B cell (primary cell): ENCODE data around the gene ZBTB34. TPM values are rescaled to one million over a fixed set of nuclear protein-coding genes. Genes with fewer than 3 reads are reported as not detected.

ENCODE experiments used
- ATAC-seq: fragments of 200-7000 bp; cut with Tn5 transposase; one replicate; pipeline ENCODE4 v1.10.0; 2021; ENCODE audit warnings: low read depth, mild to moderate bottlenecking, moderate number of reproducible peaks, moderate library complexity
- CTCF ChIA-PET: fragments of 350-600 bp; sonication (Branson Sonifier 250); formaldehyde crosslinking; loops from one replicate; lab custom pipeline; 2021; ENCODE audit warnings: antibody characterized with exemption, inconsistent platforms; lab: Charles Lee
- POLR2A ChIA-PET: fragments of 350-600 bp; sonication (Branson Sonifier 250); formaldehyde crosslinking; loops from one replicate; lab custom pipeline; 2021; ENCODE audit warnings: antibody characterized with exemption; lab: Charles Lee
- DNase-seq: peaks from one replicate; pipeline ENCODE4 v3.0.0; 2013
- H2AFZ ChIP-seq: 2 replicates; pipeline ENCODE4 v1.6.1; 2012; ENCODE audit warnings: mild to moderate bottlenecking, low read depth, low read length; ENCODE audit not compliant: insufficient read depth, poor library complexity, severe bottlenecking
- H3K27ac ChIP-seq, 2 donors: 1 replicate in 1 of 2; 2 replicates in 1 of 2; pipeline ENCODE4 v1.5.1; 2012 to 2013; ENCODE audit warnings: low read length in 2 of 2, mild to moderate bottlenecking in 2 of 2, moderate library complexity in 1 of 2
- H3K27me3 ChIP-seq, 4 experiments: fragments of 200-600 bp in 1 of 4; sonication (generic) in 1 of 4; replicated peaks in 1 of 4; 1 replicate in 2 of 4; 2 replicates in 2 of 4; pipeline versions ENCODE4 v1.6.1 to v1.7.0; 2013 to 2016; ENCODE audit warnings: low read length in 3 of 4, mild to moderate bottlenecking in 2 of 4, mixed read lengths in 1 of 4, moderate library complexity in 1 of 4; ENCODE audit not compliant: insufficient read depth in 4 of 4, control insufficient read depth in 3 of 4; ENCODE audit errors: control extremely low read depth in 1 of 4
- H3K36me3 ChIP-seq, 2 experiments: replicated peaks in 1 of 2; 1 replicate in 1 of 2; 2 replicates in 1 of 2; pipeline versions ENCODE4 v1.6.1 to v1.7.1; 2013; ENCODE audit warnings: low read length in 1 of 2; ENCODE audit not compliant: insufficient read depth in 2 of 2, control insufficient read depth in 1 of 2; ENCODE audit errors: control extremely low read depth in 1 of 2, extremely low read depth in 1 of 2
- H3K4me1 ChIP-seq, 2 donors: fragments of 200-600 bp in 1 of 2; sonication (generic) in 1 of 2; 1 replicate in 1 of 2; 2 replicates in 1 of 2; pipeline versions ENCODE4 v1.5.1 to v1.6.1; 2013 to 2017; ENCODE audit warnings: low read length in 2 of 2; ENCODE audit not compliant: control insufficient read depth in 2 of 2, insufficient read depth in 2 of 2
- H3K4me2 ChIP-seq: replicated peaks from 2 replicates; pipeline ENCODE3; 2012; ENCODE audit warnings: mild to moderate bottlenecking, low read depth, low read length; ENCODE audit not compliant: poor library complexity, severe bottlenecking
- H3K4me3 ChIP-seq, 5 experiments: fragments of 200-600 bp in 1 of 5; sonication (generic) in 1 of 5; 1 replicate in 3 of 5; 2 replicates in 2 of 5; pipeline versions ENCODE4 v1.5.1 to v1.7.0; 2011 to 2016; ENCODE audit warnings: low read length in 4 of 5, mild to moderate bottlenecking in 4 of 5, low read depth in 2 of 5, control low read depth in 1 of 5, moderate library complexity in 1 of 5; ENCODE audit not compliant: insufficient read depth in 1 of 5; ENCODE audit errors: control extremely low read depth in 1 of 5, extremely low read depth in 1 of 5
- H3K79me2 ChIP-seq: fragments of 200-600 bp; sonication (generic); one replicate; pipeline ENCODE4 v1.6.0; 2016; ENCODE audit warnings: low read length; ENCODE audit not compliant: control insufficient read depth, insufficient read depth
- H3K9ac ChIP-seq: fragments of 200-600 bp; sonication (generic); 2 replicates; pipeline ENCODE4 v1.6.1; 2017; ENCODE audit warnings: mild to moderate bottlenecking, low read length, moderate library complexity
- H3K9me3 ChIP-seq, 3 donors: one replicate each; pipeline versions ENCODE4 v1.6.1 to v1.7.1; 2013; ENCODE audit warnings: low read length in 2 of 3; ENCODE audit not compliant: control insufficient read depth in 2 of 3, insufficient read depth in 1 of 3; ENCODE audit errors: control extremely low read depth in 1 of 3
- H4K20me1 ChIP-seq: 2 replicates; pipeline ENCODE4 v1.6.0; 2012; ENCODE audit warnings: mild to moderate bottlenecking, low read length; ENCODE audit not compliant: insufficient read depth, control insufficient read depth, poor library complexity, severe bottlenecking
- H3K27ac Mint-ChIP-seq: one replicate; pipeline ENCODE4 v1.8.0; 2021; ENCODE audit warnings: mixed read lengths
- H3K27me3 Mint-ChIP-seq: one replicate; pipeline ENCODE4 v1.8.0; 2021; ENCODE audit warnings: mixed read lengths
- H3K4me1 Mint-ChIP-seq: one replicate; pipeline ENCODE4 v1.8.0; 2021; ENCODE audit warnings: mixed read lengths
- H3K4me3 Mint-ChIP-seq: one replicate; pipeline ENCODE4 v1.8.0; 2021; ENCODE audit warnings: mixed read lengths
- H3K9me3 Mint-ChIP-seq: one replicate; pipeline ENCODE4 v1.8.0; 2022; ENCODE audit warnings: mixed read lengths; ENCODE audit not compliant: insufficient read depth
- CTCF ChIP-seq: fragments of 200-600 bp; IDR thresholded peaks from one replicate; pipeline ENCODE4 v1.8.0; 2022; ENCODE audit warnings: antibody characterized with exemption, mild to moderate bottlenecking
- EZH2 ChIP-seq: IDR thresholded peaks from 2 replicates; pipeline ENCODE4 v1.6.1; 2012; ENCODE audit warnings: borderline replicate concordance, low read depth, mild to moderate bottlenecking, moderate library complexity, low read length; ENCODE audit not compliant: insufficient read depth, poor library complexity, severe bottlenecking
- WGBS: methylation state at CpG from one replicate; pipeline ENCODE4 v1.1.5; 2013; ENCODE audit warnings: missing lambda C conversion rate; ENCODE audit not compliant: insufficient coverage; 5-methylcytosine and 5-hydroxymethylcytosine counted together
- intact Hi-C: fragments of 100-400 bp; cut with micrococcal nuclease; formaldehyde crosslinking; loops from one replicate; pipeline ENCODE4 v1.10.0; 2022
- polyA plus RNA-seq: library from polyadenylated mRNA; depleted of rRNA; stranded (reverse); fragments of >200 nt; gene quantifications from 2 replicates; pipeline ENCODE4 v1.2.3, GENCODE V29; 2012
- total RNA-seq, 2 donors: library from RNA; stranded (reverse); fragments of 120-200 nt in 1 of 2; gene quantifications; 1 replicate in 1 of 2; 2 replicates in 1 of 2; pipeline versions ENCODE4 v1.2.3 to v1.2.4, GENCODE V29; 2013 to 2022

The ZBTB34 gene
- total and polyA plus RNA-seq, 2 donors (not counting 1 experiment from before 2014, with no cell fraction given), result 3.8 to 12.1 TPM

DNA sequence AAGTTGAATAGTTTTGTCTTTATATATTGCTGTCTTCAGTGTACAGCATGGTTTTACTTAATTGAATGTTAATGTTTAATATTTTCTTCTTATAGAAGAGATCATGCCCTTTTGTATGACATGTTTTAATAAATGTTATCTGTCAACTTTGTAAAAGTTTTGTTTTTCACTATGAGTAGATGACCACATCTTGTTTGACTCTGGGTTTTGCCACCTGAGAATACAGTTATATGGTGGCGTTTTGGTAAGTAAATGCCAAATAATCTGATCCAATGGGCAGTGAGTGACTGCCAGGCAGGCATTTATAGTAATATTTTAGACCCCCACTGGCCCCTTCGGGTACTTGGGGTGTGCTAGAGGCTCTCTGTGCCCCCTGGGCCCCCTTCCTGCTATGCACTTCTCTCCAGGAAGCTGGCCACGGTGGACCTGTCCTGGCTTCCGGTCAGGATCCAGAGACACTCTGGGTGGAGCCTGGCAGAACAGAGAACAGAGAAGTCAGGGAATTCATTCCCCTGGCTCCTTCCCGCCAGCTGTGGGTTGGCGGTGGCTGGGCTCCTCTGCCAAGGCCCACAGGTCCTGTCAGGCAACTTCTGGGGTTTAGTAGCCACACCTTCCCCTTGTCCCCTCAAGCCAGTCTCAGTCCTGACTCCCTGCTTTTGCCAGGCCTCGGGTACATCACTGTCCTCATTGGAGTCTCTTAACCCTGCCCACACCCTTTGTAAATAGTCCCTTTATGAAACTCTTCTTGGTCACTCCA, 22.2 kb upstream of the ZBTB34 start:
- peaks cover 21% of the 10 kb centered on the region for H3K79me2 ChIP-seq

More for the DNA sequence above, 22.2 kb upstream of the ZBTB34 start:
- H3K4me2 ChIP-seq, result no peak overlapping the region
- POLR2A ChIA-PET, result no interaction called here
- no peak overlapping the region for H2AFZ ChIP-seq
- H3K4me3 Mint-ChIP-seq, result no peak overlapping the region
- no peaks in the 10 kb centered on the region for H3K27me3 ChIP-seq
- 73% methylated on average over 7 of the region's 7 CpGs for WGBS
- CTCF ChIA-PET, result interaction anchor here (1.2 kb wide), 1 partner anchor 132 kb away, joined by 3 read pairs; no protein-coding TSS in a partner anchor
- no peak overlapping the region for H3K4me3 ChIP-seq
- H3K27me3 Mint-ChIP-seq, result no peaks in the 10 kb centered on the region
- TF ChIP-seq EZH2 (no peak), CTCF (no peak)
- peaks cover 0 to 9% of the 10 kb centered on the region in 2 donors for H3K4me1 ChIP-seq
- no peak overlapping the region for H3K9ac ChIP-seq
- no peak for DNase-seq
- H4K20me1 ChIP-seq, result peaks cover 10% of the 10 kb centered on the region
- intact Hi-C loops, result no loop called here
- no peak overlapping the region for H3K27ac Mint-ChIP-seq
- H3K36me3 ChIP-seq, result peaks cover 0 to 24% of the 10 kb centered on the region in 2 experiments
- H3K27ac ChIP-seq, result no peak overlapping the region
- H3K9me3 Mint-ChIP-seq, result no peaks in the 10 kb centered on the region
- no peak for ATAC-seq
- H3K9me3 ChIP-seq, result no peaks in the 10 kb centered on the region
- peaks cover 34% of the 10 kb centered on the region for H3K4me1 Mint-ChIP-seq
